K562 (cell line): ENCODE measurements around the gene DCTN2. TPM values are rescaled to one million over a fixed set of nuclear protein-coding genes. Genes with fewer than 3 reads are reported as not detected.

Experiments used
- ATAC-seq: fragments of 200-7000 bp; cut with Tn5 transposase; 3 replicates; pipeline ENCODE4 v1.9.1; 2020; ENCODE audit warnings: moderate library complexity
- BruUV-seq: library from RNA; stranded (reverse); fragments of 400-500 nt; replicated peaks from 2 replicates; lab custom pipeline; 2021; lab: Mats Ljungman, UMichigan
- CTCF ChIA-PET: fragments of 300-600 bp; formaldehyde crosslinking; extraction: SDS; loops from one replicate; lab custom pipeline; 2021; ENCODE audit warnings: low intra/inter-chr PET ratio; lab: Yijun Ruan, JAX
- POLR2A ChIA-PET: fragments of 300-600, 350-650 bp; sonication (Branson Sonifier 250); formaldehyde crosslinking; extraction: SDS; loops from one replicate; lab custom pipeline; 2021; ENCODE audit warnings: antibody characterized with exemption, inconsistent platforms; lab: Yijun Ruan, JAX
- DNase-seq, 4 experiments: peaks; one replicate each; pipeline versions ENCODE4 v3.0.0 to v3.0.0-alpha.2; 2011 to 2018; ENCODE audit warnings: low spot score in 3 of 4, mixed read lengths in 3 of 4; ENCODE audit errors: extremely low read depth in 1 of 4
- FAIRE-seq: peaks from 2 replicates; lab custom pipeline; 2011; peaks lifted over from hg19 to GRCh38; lab: Jason Lieb, UNC
- H2AFZ ChIP-seq: 2 replicates; pipeline ENCODE4 v1.6.0; 2011; ENCODE audit warnings: low read depth, low read length, control low read depth, inconsistent platforms
- H3K27ac ChIP-seq: fragments of 200-600 bp; 3 replicates; pipeline ENCODE4 v1.8.0; 2011; ENCODE audit warnings: low read depth, mild to moderate bottlenecking, control low read depth, inconsistent platforms, low read length, moderate library complexity, mixed read lengths; ENCODE audit errors: extremely low read depth
- H3K27me3 ChIP-seq, 2 experiments: fragments of 300-600 bp in 1 of 2; 2 replicates in 1 of 2; 3 replicates in 1 of 2; pipeline versions ENCODE4 v1.6.0 to v1.8.0; 2011; ENCODE audit warnings: inconsistent platforms in 2 of 2, low read length in 2 of 2, mild to moderate bottlenecking in 1 of 2, mixed read lengths in 1 of 2, moderate library complexity in 1 of 2; ENCODE audit not compliant: control insufficient read depth in 2 of 2, insufficient read depth in 2 of 2
- H3K36me3 ChIP-seq: fragments of 300-600 bp; 3 replicates; pipeline ENCODE4 v1.8.0; 2011; ENCODE audit warnings: mild to moderate bottlenecking, low read length, inconsistent platforms; ENCODE audit not compliant: control insufficient read depth, insufficient read depth
- H3K4me1 ChIP-seq, 2 experiments: fragments of 200-600 bp in 1 of 2; replicated peaks in 1 of 2; 2 replicates in 1 of 2; 3 replicates in 1 of 2; pipeline versions ENCODE4 v1.5.1 to v1.8.0; 2011; ENCODE audit warnings: inconsistent platforms in 2 of 2, low read length in 2 of 2, mild to moderate bottlenecking in 1 of 2, mixed read lengths in 1 of 2, moderate library complexity in 1 of 2; ENCODE audit not compliant: control insufficient read depth in 2 of 2, insufficient read depth in 2 of 2
- H3K4me2 ChIP-seq: 2 replicates; pipeline ENCODE4 v1.6.1; 2011; ENCODE audit warnings: low read length, control low read depth, inconsistent platforms, mixed read lengths; ENCODE audit not compliant: insufficient read depth
- H3K4me3 ChIP-seq: fragments of 200-600 bp; sonication (generic), shearing (Covaris generic); 2 replicates; pipeline ENCODE4 v1.5.1; 2016; ENCODE audit warnings: control low read depth, inconsistent platforms
- H3K79me2 ChIP-seq: fragments of 200-600 bp; 3 replicates; pipeline ENCODE4 v1.8.0; 2011; ENCODE audit warnings: low read length, inconsistent platforms; ENCODE audit not compliant: control insufficient read depth, insufficient read depth
- H3K9ac ChIP-seq, 2 experiments: 2 replicates each; pipeline versions ENCODE4 v1.6.0 to v1.6.1; 2011; ENCODE audit warnings: low read depth in 2 of 2, low read length in 2 of 2, control low read depth in 1 of 2, inconsistent platforms in 1 of 2, mild to moderate bottlenecking in 1 of 2, mixed read lengths in 1 of 2; ENCODE audit not compliant: insufficient read depth in 1 of 2
- H3K9me1 ChIP-seq: one replicate; pipeline ENCODE4 v1.6.0; 2011; ENCODE audit warnings: inconsistent platforms, mild to moderate bottlenecking, low read length, moderate library complexity; ENCODE audit not compliant: control insufficient read depth, insufficient read depth
- H3K9me3 ChIP-seq: replicated peaks from 2 replicates; pipeline ENCODE4 v1.5.1; 2011; ENCODE audit warnings: low read depth, low read length, inconsistent platforms; ENCODE audit not compliant: control insufficient read depth, insufficient read depth
- H4K20me1 ChIP-seq: replicated peaks from 2 replicates; pipeline ENCODE4 v1.6.1; 2011; ENCODE audit warnings: low read length, inconsistent platforms, mixed read lengths; ENCODE audit not compliant: control insufficient read depth, insufficient read depth
- HSF4 ChIP-seq: fragments of 250-450 bp; sonication (Bioruptor Pico); IDR thresholded peaks from 2 replicates; pipeline ENCODE4 v2.1.2; 2022; ENCODE audit warnings: mild to moderate bottlenecking, moderate library complexity, borderline replicate concordance
- KDM1A ChIP-seq, 2 experiments: fragments of 450-650 bp; IDR thresholded peaks; 2 replicates each; pipeline ENCODE4 v1.6.1; 2016; ENCODE audit warnings: mild to moderate bottlenecking in 2 of 2
- MBD2 ChIP-seq: sonication (generic); IDR thresholded peaks from 2 replicates; pipeline ENCODE4 v1.6.1; 2016; ENCODE audit warnings: low read depth, borderline replicate concordance
- NCOA1 ChIP-seq: fragments of 450-650 bp; IDR thresholded peaks from 2 replicates; pipeline ENCODE4 v1.6.1; 2016; ENCODE audit warnings: low read depth
- NCOR1 ChIP-seq: fragments of 450-650 bp; IDR thresholded peaks from 2 replicates; pipeline ENCODE4 v1.6.1; 2016; ENCODE audit warnings: mild to moderate bottlenecking, moderate library complexity
- PBX2 ChIP-seq, 2 experiments: IDR thresholded peaks in 1 of 2; conservative IDR thresholded peaks in 1 of 2; 2 replicates each; pipeline ENCODE4 v1.6.1; 2016; ENCODE audit warnings: low read depth in 2 of 2, mild to moderate bottlenecking in 1 of 2, missing compliant biosample characterization in 1 of 2, missing genetic modification characterization in 1 of 2, moderate library complexity in 1 of 2
- PRPF4 ChIP-seq: fragments of 200-400 bp; formaldehyde crosslinking; IDR thresholded peaks from one replicate; pipeline ENCODE4 v1.6.1; 2017; ENCODE audit warnings: low read length, low read depth, mild to moderate bottlenecking; ENCODE audit not compliant: insufficient read depth, poor library complexity, severe bottlenecking
- TAL1 ChIP-seq: fragments of 450-650 bp; IDR thresholded peaks from 2 replicates; pipeline ENCODE4 v1.6.1; 2016; ENCODE audit warnings: mild to moderate bottlenecking
- ZBTB26 ChIP-seq: fragments of 450-650 bp; formaldehyde crosslinking; IDR thresholded peaks from 2 replicates; pipeline ENCODE4 v1.4.0; 2022; ENCODE audit warnings: missing genetic modification characterization
- ZNF143 ChIP-seq: sonication (generic); formaldehyde crosslinking; IDR thresholded peaks from 2 replicates; pipeline ENCODE4 v1.9.0; 2022; ENCODE audit warnings: mild to moderate bottlenecking, missing genetic modification reagents
- ZNF217 ChIP-seq: sonication (generic); formaldehyde crosslinking; IDR thresholded peaks from 2 replicates; pipeline ENCODE4 v1.8.0; 2022; ENCODE audit warnings: mild to moderate bottlenecking, missing genetic modification reagents
- ZNF24 ChIP-seq: fragments of 450-650 bp; IDR thresholded peaks from 2 replicates; pipeline ENCODE4 v1.6.1; 2016
- ZNF436 ChIP-seq: fragments of 250-450, 450-650 bp; sonication (Bioruptor Pico); formaldehyde crosslinking; IDR thresholded peaks from 2 replicates; pipeline ENCODE4 v1.7.0; 2020; ENCODE audit warnings: mild to moderate bottlenecking
- WGBS: fragments of 100-300 bp; shearing (Covaris generic); methylation state at CpG from one replicate; pipeline ENCODE4 v1.1.6; 2016; ENCODE audit warnings: low coverage, mixed read lengths; ENCODE audit not compliant: insufficient coverage; ENCODE audit errors: missing lambda C conversion rate; 5-methylcytosine and 5-hydroxymethylcytosine counted together
- in situ Hi-C: fragments of 300-500 bp; cut with MboI; formaldehyde crosslinking; loops from 4 replicates; pipeline ENCODE4 v1.15.0; 2018; ENCODE audit warnings: inconsistent platforms, mixed read lengths
- intact Hi-C: fragments of 100-400 bp; cut with micrococcal nuclease; formaldehyde crosslinking; loops from 2 replicates; pipeline ENCODE4 v1.14.2; 2022
- polyA plus RNA-seq, 8 experiments: library from polyadenylated mRNA; depleted of rRNA in 4 of 8; stranded (reverse) in 5 of 8; unstranded in 3 of 8; fragments of >200 nt; fragmentation: Nextera tagmentation in 2 of 8; fragmentation: Illumina TruSeq in 1 of 8; extraction: Ambion mirVana in 2 of 8; extraction: Trizol in 1 of 8; gene quantifications; 2 replicates each; pipeline versions ENCODE4 v1.2.1 to v1.2.3, GENCODE V29; 2011 to 2014; ENCODE audit warnings: inconsistent platforms in 1 of 8, missing spikeins in 1 of 8
- total RNA-seq, 7 experiments: library from RNA; depleted of rRNA in 6 of 7; stranded (reverse); fragments of >200 nt in 6 of 7; fragmentation: Illumina TruSeq in 2 of 7; extraction: Trizol in 2 of 7; gene quantifications; 2 replicates each; pipeline versions ENCODE4 v1.2.1 to v1.2.3, GENCODE V29; 2011 to 2021; ENCODE audit warnings: low replicate concordance in 1 of 7
- TF ChIP-seq, protein P1 (sequence below): fragments of 450-650 bp; IDR thresholded peaks from 2 replicates; pipeline ENCODE4 v1.7.1; 2018; ENCODE audit warnings: mild to moderate bottlenecking, low read depth; ENCODE audit not compliant: partially characterized antibody

Gene DCTN2
- total and polyA plus RNA-seq, 9 of the 15 experiments (the other 6 are each of a cell fraction or from before 2014, with no cell fraction given): 43.6 to 270 (median 125) TPM

DNA sequence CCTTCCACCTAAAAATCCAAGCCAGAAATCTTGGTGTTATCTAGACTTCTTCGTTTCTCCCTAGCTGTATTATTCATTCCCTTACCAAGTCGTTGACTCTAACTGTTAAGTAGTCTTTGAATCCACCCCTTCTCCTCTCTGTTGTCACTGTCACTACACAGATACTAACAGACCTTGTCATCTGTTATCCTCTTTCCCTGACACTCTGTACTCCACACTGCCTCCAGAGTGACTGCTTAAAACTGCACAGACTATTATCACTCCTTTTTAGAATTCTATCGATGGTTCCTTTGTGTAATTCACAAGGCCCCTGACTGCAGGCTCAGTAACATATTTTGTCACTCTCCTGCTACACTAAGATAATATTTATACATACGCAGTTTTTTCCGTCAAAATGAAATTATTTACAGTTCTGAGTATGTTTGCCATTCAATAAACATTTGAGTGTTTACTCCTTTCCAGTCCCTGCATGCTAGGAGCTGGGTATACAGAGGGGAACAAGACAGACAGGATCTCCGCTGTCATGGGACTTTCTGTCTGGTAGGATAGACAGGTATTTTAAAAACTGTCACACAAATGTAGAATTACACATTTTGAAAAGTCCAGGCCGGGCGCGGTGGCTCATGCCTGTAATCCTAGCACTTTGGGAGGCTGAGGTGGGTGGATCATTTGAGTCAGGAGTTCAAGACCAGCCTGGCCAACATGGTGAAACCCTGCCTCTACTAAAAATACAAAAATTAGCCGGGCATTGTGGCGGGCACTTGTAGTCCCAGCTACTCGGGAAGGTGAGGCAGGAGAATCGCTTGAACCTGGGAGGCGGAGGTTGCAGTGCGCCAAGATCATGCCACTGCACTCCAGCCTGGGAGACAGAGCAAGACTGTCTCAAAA is 55.4 kb downstream of the DCTN2 start:
- Histone ChIP-seq H2AFZ (no peak overlapping the region), H3K4me1 (peaks cover 7 to 15% of the 10 kb centered on the region in 2 experiments), H3K4me3 (no peak overlapping the region), H4K20me1 (0 out of 2 replicates have a peak, but pooled peaks cover 3% of the 10 kb centered on the region), H3K79me2 (peaks cover 35% of the 10 kb centered on the region), H3K36me3 (peaks cover 57% of the 10 kb centered on the region), H3K9me3 (no peaks in the 10 kb centered on the region), H3K9me1 (peaks cover 3% of the 10 kb centered on the region), H3K4me2 (no peak overlapping the region), H3K27me3 (no peaks in the 10 kb centered on the region), H3K9ac (no peak overlapping the region), H3K27ac (no peak overlapping the region)
- in situ Hi-C loops: no loop called here
- ATAC-seq: peak; percentile 36
- CTCF ChIA-PET: no interaction called here
- POLR2A ChIA-PET: interaction anchor here (0.7 to 1.1 kb wide), 2 partner anchors 25 to 28 kb away, joined by 3 to 4 read pairs; partner anchors contain the start of gene DDIT3
- peak in 1 of 4 experiments; percentile 32 for DNase-seq
- TSS peak; percentile 12 for BruUV-seq
- 93% methylated on average over 14 of the region's 15 CpGs for WGBS
- FAIRE-seq: no peak
- intact Hi-C loops: no loop called here
- TF ChIP-seq ZNF436 (no peak), ZNF217 (CRISPR knock-in tag) (no peak), MBD2 (no peak), NCOR1 (no peak), ZBTB26 (CRISPR knock-in tag) (no peak), PRPF4 (no peak), KDM1A (IDR thresholded peaks at IDR 0.05) (no peak), ZNF24 (no peak), ZNF143 (no peak), PBX2 (CRISPR knock-in tag; IDR thresholded peaks at IDR 0.05; ENCODE audit: low read depth) (no peak), PBX2 (tag; conservative IDR thresholded peaks at IDR 0.05; ENCODE audit: low read depth) (peak; percentile 36; the same call in 1 of the 2 replicates), NCOA1 (no peak), TAL1 (no peak), HSF4 (no peak)
- TF ChIP-seq, protein P1, sequence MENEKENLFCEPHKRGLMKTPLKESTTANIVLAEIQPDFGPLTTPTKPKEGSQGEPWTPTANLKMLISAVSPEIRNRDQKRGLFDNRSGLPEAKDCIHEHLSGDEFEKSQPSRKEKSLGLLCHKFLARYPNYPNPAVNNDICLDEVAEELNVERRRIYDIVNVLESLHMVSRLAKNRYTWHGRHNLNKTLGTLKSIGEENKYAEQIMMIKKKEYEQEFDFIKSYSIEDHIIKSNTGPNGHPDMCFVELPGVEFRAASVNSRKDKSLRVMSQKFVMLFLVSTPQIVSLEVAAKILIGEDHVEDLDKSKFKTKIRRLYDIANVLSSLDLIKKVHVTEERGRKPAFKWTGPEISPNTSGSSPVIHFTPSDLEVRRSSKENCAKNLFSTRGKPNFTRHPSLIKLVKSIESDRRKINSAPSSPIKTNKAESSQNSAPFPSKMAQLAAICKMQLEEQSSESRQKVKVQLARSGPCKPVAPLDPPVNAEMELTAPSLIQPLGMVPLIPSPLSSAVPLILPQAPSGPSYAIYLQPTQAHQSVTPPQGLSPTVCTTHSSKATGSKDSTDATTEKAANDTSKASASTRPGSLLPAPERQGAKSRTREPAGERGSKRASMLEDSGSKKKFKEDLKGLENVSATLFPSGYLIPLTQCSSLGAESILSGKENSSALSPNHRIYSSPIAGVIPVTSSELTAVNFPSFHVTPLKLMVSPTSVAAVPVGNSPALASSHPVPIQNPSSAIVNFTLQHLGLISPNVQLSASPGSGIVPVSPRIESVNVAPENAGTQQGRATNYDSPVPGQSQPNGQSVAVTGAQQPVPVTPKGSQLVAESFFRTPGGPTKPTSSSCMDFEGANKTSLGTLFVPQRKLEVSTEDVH: no peak
